SW 1271 (cell line): Measurements from ENCODE around the gene SH3TC1.

Experiments used
- DNase-seq, 2 experiments: peaks; one replicate each; lab custom pipeline; 2025; lab: John Stamatoyannopoulos, UW

SH3TC1 gene

GRCh38 chr4:8244001-8244757 is 45.1 kb downstream of the SH3TC1 start:
- no peak for DNase-seq

GRCh38 chr4:8244931-8245460 is 45.9 kb downstream of the SH3TC1 start:
- DNase-seq = no peak

DNA sequence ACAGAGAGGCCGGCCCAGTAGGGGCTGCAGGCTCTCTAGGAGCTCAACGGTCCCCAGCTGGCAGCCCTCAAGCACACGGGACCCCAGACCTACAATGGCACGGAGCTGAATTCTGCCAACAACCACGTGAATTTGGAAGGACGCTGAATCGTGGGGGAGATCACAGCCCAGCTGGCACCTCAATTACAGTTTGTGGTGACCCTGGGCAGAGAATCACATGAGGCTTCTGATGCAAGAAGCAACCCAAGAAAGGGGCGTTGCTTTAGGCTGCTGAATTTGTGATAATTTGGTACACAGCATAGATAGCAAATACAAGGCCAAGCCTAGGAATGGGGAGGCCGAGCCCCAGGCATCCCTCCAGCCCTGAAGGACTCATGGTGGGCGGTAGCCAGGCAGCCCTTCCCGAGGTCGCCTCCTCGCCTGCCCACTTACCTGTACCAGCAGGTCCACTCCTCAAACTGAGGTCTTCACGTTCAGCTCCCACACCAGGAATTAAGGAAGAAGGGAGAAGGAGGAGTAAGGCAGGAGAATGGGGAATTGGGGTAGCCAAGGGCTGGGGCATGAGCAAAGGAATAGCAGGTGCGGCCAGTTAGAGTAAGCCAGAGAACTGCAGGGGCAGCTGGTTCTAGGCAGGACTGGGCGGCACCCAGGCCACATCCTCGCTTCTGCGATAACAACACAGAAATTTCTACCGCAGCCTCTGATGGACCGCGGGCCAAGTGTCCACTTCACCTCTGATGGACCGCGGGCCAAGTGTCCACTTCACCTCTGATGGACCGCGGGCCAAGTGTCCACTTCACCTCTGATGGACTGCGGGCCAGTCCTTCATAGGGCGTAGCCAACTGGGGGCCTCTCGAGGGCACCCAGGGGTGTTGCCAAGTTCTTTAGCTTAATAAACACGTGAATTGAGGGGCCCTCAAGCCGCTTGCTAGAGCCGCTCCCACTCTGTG is 47.1 kb downstream of the SH3TC1 start:
- DNase-seq = no peak

- no peak for DNase-seq
Measured at GRCh38 chr4:8247047-8247930, 48.2 kb downstream of the SH3TC1 start.

DNA sequence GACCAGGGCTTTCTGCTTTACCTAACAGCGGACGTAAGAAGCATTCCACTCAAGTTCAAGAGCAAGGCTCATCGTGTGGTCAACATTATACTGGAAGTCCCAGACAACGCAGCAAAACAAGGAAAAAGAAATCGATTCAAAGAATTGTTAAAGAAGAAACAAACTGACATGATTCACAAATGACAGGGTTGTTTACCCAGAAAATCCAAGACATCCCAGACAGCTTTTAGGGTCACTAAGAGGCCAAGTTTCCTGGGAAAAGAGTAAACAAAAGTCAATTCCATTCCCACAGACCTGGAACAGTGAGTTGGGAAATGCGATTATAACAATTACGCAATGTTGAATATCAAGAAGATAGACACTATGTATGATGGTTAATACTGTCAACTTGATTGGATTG is 49.0 kb downstream of the SH3TC1 start:
- DNase-seq = no peak

DNA sequence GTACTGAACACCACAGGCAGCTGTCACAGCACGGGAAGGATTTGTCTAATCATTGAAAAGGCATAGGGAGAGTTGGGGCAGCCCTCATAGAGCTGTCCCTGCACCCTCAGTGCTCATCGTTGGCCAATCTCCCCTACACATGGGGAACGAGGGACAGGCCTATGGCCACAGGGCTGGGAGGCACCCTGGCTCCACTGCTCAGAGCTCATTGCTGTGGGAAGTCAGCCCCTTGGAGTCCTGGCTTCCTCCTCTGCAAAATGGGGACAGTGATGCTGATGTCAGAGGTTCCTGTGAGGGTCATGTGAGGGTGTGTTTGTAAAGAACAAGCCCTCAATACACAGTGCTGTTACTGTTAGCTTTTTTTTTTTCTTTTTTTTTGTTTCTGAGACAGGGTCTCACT is 51.1 kb downstream of the SH3TC1 start:
- no peak for DNase-seq

DNA sequence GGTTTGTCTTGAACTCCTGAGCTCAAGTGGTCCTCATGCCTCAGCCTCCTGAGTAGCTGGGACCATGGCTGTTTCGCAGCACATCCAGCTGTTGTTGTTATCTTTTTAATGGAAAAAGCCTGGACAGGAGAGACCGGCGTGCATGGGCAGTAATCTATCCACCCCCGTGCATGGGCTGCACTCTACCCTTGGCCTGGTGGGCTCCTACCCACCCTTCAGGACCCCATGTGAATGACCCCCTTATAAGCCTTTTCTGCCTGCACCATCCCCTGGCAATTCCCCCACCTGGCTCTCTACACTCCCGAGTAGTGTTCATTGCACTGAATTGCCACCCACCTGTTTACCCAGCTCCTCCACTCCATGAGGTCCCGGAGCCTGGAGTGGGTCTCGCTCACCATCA is 51.5 kb downstream of the SH3TC1 start:
- DNase-seq = no peak

GRCh38 chr4:8251110-8251883 is 52.2 kb downstream of the SH3TC1 start:
- DNase-seq = no peak

GRCh38 chr4:8252301-8253173 is 53.4 kb downstream of the SH3TC1 start:
- DNase-seq = no peak

- DNase-seq = no peak
Measured at GRCh38 chr4:8254076-8254475, 55.0 kb downstream of the SH3TC1 start.

- DNase-seq = no peak
Measured at GRCh38 chr4:8255698-8256441, 56.8 kb downstream of the SH3TC1 start.

DNA sequence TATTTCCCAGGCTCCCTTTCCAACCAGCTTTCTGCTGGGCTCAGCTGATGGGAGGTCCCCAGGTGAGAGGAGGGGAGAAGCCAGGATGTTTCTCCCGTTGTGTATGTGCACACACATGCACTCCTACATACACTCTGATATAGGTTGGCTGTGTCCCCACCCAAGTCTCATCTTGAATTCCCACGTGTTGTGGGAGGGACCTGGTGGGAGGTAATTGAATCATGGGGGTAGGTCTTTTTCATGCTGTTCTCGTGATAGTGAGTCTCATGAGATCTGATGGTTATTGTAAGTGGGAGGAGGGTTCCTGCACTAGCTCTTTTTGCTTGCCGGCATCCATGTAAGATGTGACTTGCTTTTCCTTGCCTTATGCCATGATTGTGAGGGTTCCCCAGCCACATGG is 58.8 kb downstream of the SH3TC1 start:
- no peak for DNase-seq

DNA sequence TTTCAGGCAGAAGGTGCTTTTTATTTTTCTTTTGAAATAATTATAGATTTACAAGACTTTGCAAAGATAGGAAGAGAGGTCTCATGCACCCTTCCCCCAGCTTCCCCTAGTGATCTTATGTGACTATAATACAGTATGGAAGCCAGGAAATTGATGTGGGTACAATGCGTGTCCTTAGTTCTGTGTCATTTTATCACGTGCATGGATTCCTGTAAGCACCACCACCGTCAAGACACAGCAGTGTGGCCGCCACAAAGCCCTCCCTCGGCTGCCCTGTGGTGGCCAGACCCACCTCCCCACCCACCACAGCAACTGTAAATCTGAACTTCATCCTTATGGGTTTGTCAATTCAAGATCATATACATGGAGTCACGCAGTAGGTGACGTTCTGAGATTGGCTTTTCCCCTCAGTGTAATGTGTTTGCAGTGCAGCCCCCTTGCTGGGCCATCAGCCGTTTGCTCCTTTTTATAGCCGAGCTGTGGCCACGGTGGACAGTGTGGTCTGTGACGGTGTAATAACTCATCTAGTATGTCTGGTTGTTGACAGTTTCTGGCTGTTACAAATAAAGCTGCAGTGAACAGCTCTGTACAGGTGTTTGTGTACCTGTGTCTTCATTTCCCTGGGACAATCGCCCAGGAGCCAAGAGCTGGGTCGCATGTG is 59.6 kb downstream of the SH3TC1 start:
- DNase-seq = no peak

DNA sequence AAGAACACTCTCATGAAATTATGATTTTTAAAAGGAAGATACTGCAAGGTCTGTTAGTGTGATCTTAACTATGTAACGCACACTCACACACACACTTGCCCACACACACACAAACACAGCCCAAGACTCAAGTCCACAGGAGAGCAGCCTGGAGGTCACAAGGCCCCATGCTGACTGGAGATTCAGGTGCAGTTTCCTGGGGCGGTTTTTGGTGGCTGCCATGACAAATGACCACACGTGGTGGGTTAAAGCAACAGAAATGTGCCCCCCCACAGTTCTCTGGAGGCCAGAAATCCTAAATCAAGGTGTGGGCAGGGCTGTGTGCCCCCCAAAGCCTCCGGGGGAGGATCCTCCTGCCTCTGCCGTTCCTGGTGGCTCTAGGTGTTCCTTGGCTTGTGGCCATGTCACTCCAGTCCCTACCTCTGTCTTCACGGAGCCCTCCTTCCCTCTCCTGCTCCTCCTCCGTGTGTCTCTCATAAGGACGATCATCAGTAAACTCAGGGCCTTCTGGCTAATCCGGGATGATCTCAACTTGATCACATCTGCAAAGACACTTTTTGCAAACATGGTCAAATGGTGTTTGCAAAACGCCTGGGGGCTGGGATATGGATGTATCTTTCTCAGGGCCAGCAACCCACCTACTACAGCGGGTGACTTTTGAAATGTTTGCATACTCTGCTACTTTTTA is 60.8 kb downstream of the SH3TC1 start:
- DNase-seq = no peak

- no peak for DNase-seq
Measured at GRCh38 chr4:8260656-8261111, 61.6 kb downstream of the SH3TC1 start.

DNA sequence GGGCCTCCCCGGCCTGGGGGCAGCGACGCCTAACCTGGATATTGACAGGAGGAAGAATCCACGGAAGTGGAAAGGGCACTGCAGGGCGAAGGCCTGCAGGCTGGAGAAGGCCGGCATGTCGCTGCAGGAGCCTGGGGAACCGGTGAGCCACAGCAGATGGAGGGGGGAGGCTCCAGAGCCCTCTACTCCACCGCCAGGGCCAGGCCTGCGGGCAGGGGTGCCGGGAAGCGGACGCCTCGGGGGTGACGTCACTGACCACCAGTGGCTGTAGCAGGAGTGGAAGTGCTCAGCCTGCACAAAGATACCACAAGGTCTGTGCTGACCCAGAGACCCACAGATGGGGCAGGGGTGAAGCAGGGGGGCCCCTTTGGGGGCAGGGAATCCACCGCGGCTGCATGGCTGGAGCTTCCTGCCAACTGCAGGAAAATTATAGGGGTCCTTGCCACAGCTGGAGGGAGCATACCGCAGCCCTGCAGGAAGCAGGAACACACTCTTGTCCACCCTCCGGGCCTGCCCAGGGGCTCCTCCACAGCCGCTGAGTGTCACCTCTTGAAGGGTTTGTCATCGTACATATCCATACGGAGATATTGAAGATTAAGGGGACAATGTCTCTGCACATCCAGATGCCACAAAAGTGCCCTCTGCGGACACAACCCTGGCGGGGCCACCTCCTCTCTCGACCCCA is 62.9 kb downstream of the SH3TC1 start:
- DNase-seq = no peak

DNA sequence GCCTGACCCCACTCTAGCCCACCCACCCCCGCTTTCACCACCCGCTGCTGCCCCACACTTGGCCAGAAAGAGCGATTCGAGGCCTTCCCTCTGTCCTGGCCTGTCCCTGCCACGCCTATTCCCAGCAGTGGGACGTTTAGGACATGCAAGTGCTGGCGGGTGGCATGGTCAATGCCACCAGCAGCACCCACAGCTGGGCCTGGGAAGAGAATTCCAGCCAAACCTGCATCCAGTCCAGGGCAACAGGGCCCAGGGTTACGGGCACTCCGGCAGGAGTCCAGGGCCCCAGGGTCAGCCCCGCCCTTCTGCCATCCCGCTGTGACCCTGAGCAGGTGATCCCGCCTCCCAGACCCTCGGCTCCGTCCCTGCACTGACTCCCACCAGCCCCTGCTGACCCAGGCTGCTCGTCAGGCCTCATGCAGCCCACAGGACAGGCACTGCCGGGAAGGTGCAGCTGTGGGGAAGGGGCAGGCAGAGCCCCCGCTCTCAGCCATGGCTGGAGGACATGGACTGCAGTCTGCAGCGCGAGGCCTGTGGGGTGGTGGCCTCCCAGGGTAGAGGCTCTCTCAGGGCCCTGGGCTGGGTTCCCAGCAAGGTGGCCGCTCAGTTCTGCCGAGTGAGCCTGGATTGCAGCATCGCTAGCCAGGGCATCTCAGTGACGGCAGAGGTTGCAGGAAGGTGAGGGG is 63.7 kb downstream of the SH3TC1 start:
- no peak for DNase-seq
